GM18858 (cell line): ENCODE data around the gene TRAPPC10.

Source experiments
- ATAC-seq: cut with Tn5 transposase; IDR thresholded peaks from one replicate; pipeline ENCODE4 v1.9.1; 2021; ENCODE audit not compliant: unreplicated experiment

Gene TRAPPC10

GRCh38 chr21:43981151-43981870 is 30.8 kb upstream of the TRAPPC10 start:
- ATAC-seq, result no peak

- no peak for ATAC-seq
Measured at GRCh38 chr21:43981871-43982210, 30.3 kb upstream of the TRAPPC10 start.

GRCh38 chr21:43982489-43983078 is 29.5 kb upstream of the TRAPPC10 start:
- ATAC-seq, result no peak

- ATAC-seq, result no peak
Measured at GRCh38 chr21:43983390-43983789, 28.7 kb upstream of the TRAPPC10 start.

- ATAC-seq, result no peak
Measured at GRCh38 chr21:43983860-43984420, 28.2 kb upstream of the TRAPPC10 start.

GRCh38 chr21:43984905-43985689 is 27.0 kb upstream of the TRAPPC10 start:
- ATAC-seq, result no peak

GRCh38 chr21:43985690-43986251 is 26.3 kb upstream of the TRAPPC10 start:
- no peak for ATAC-seq

- no peak for ATAC-seq
Measured at GRCh38 chr21:43986544-43987451, 25.3 kb upstream of the TRAPPC10 start.

- ATAC-seq, result no peak
Measured at GRCh38 chr21:43987509-43987908, 24.6 kb upstream of the TRAPPC10 start.

GRCh38 chr21:43988016-43988415 is 24.1 kb upstream of the TRAPPC10 start:
- ATAC-seq, result no peak

GRCh38 chr21:43988506-43989230 is 23.4 kb upstream of the TRAPPC10 start:
- ATAC-seq, result no peak

- no peak for ATAC-seq
Measured at GRCh38 chr21:43989401-43989800, 22.7 kb upstream of the TRAPPC10 start.

GRCh38 chr21:43991447-43991991 is 20.6 kb upstream of the TRAPPC10 start:
- no peak for ATAC-seq

GRCh38 chr21:43992121-43992520 is 20.0 kb upstream of the TRAPPC10 start:
- no peak for ATAC-seq

- ATAC-seq, result no peak
Measured at GRCh38 chr21:43993420-43993934, 18.6 kb upstream of the TRAPPC10 start.

GRCh38 chr21:43994085-43994484 is 18.0 kb upstream of the TRAPPC10 start:
- no peak for ATAC-seq

- ATAC-seq, result no peak
Measured at GRCh38 chr21:43994646-43995045, 17.5 kb upstream of the TRAPPC10 start.

- ATAC-seq, result no peak
Measured at GRCh38 chr21:43995521-43996105, 16.5 kb upstream of the TRAPPC10 start.
